Thoracic aorta (tissue), 2 donors: Measurements from ENCODE around the gene CRYZL1. TPM values are rescaled to one million over a fixed set of nuclear protein-coding genes. Genes with fewer than 3 reads are reported as not detected.

Source experiments
- ATAC-seq: fragments of 150-250 bp; one replicate; pipeline ENCODE4 v1.8.0; 2017; ENCODE audit warnings: low read depth; ENCODE audit not compliant: insufficient number of reproducible peaks, low FRiP score
- DNase-seq: peaks from one replicate; pipeline ENCODE4 v3.0.0-alpha.2; 2020; ENCODE audit warnings: low spot score
- H3K27ac ChIP-seq, 2 donors: fragments of 200-600 bp; sonication (generic); 1 replicate in 1 of 2; 2 replicates in 1 of 2; pipeline ENCODE4 v1.5.1; 2016; ENCODE audit warnings: mild to moderate bottlenecking in 2 of 2, moderate library complexity in 2 of 2
- H3K27me3 ChIP-seq: fragments of 200-600 bp; sonication (generic); replicated peaks from 2 replicates; pipeline ENCODE4 v1.6.0; 2016; ENCODE audit warnings: mild to moderate bottlenecking; ENCODE audit not compliant: insufficient read depth
- H3K36me3 ChIP-seq: fragments of 200-600 bp; sonication (generic); one replicate; pipeline ENCODE4 v1.5.1; 2016
- H3K4me1 ChIP-seq, 2 donors: fragments of 200-600 bp; sonication (generic); 1 replicate in 1 of 2; 2 replicates in 1 of 2; pipeline versions ENCODE4 v1.5.1 to v1.6.0; 2016; ENCODE audit warnings: low read depth in 2 of 2, mild to moderate bottlenecking in 1 of 2; ENCODE audit not compliant: control insufficient read depth in 1 of 2
- H3K4me3 ChIP-seq: fragments of 200-600 bp; sonication (generic); 2 replicates; pipeline ENCODE4 v1.5.1; 2016; ENCODE audit warnings: mild to moderate bottlenecking
- H3K9me3 ChIP-seq: fragments of 200-600 bp; sonication (generic); 2 replicates; pipeline ENCODE4 v1.5.1; 2016
- CTCF ChIP-seq: fragments of 200-600 bp; sonication (generic); IDR thresholded peaks from one replicate; pipeline ENCODE4 v1.5.1; 2019; ENCODE audit warnings: antibody characterized with exemption
- total RNA-seq, 2 donors: library from RNA; depleted of rRNA; stranded (reverse); fragments of >200 nt; gene quantifications; one replicate each; pipeline versions ENCODE4 v1.1.0 to v1.2.3, GENCODE V29; 2016

The CRYZL1 gene
- total RNA-seq, 2 donors from 2014 or later = 26.8 to 61.4 TPM

- DNase-seq = no peak
- H3K4me1 ChIP-seq = peaks cover 14 to 36% of the 10 kb centered on the region in 2 donors
- H3K27ac ChIP-seq = peak overlapping the region; percentile 84 to 90
- no peak for ATAC-seq
- no peak for TF ChIP-seq CTCF
- no peaks in the 10 kb centered on the region for H3K9me3 ChIP-seq
- H3K4me3 ChIP-seq = peak overlapping the region; percentile 75
- no peaks in the 10 kb centered on the region for H3K36me3 ChIP-seq
- H3K27me3 ChIP-seq = no peaks in the 10 kb centered on the region
Observed at GRCh38 chr21:33644383-33645074, 3.0 kb upstream of the CRYZL1 start.

GRCh38 chr21:33643658-33644311 lies 2.2 kb upstream of the CRYZL1 start:
- ATAC-seq (no peak), DNase-seq (no peak)
- no peaks in the 10 kb centered on the region for H3K9me3 ChIP-seq
- H3K4me1 ChIP-seq = peaks cover 14 to 36% of the 10 kb centered on the region in 2 donors
- H3K4me3 ChIP-seq = peak overlapping the region; percentile 75
- H3K27ac ChIP-seq = peak overlapping the region; percentile 84 to 90
- H3K36me3 ChIP-seq = no peaks in the 10 kb centered on the region
- TF ChIP-seq CTCF = no peak
- no peaks in the 10 kb centered on the region for H3K27me3 ChIP-seq

- peak overlapping the region; percentile 84 to 90 for H3K27ac ChIP-seq
- H3K4me1 ChIP-seq = peaks cover 14 to 36% of the 10 kb centered on the region in 2 donors
- DNase-seq (no peak), ATAC-seq (no peak)
- H3K27me3 ChIP-seq = no peaks in the 10 kb centered on the region
- TF ChIP-seq CTCF = no peak
- no peaks in the 10 kb centered on the region for H3K36me3 ChIP-seq
- H3K9me3 ChIP-seq = no peaks in the 10 kb centered on the region
- H3K4me3 ChIP-seq = peak overlapping the region; percentile 75
Observed at GRCh38 chr21:33642896-33643657, 1.5 kb upstream of the CRYZL1 start.

DNA sequence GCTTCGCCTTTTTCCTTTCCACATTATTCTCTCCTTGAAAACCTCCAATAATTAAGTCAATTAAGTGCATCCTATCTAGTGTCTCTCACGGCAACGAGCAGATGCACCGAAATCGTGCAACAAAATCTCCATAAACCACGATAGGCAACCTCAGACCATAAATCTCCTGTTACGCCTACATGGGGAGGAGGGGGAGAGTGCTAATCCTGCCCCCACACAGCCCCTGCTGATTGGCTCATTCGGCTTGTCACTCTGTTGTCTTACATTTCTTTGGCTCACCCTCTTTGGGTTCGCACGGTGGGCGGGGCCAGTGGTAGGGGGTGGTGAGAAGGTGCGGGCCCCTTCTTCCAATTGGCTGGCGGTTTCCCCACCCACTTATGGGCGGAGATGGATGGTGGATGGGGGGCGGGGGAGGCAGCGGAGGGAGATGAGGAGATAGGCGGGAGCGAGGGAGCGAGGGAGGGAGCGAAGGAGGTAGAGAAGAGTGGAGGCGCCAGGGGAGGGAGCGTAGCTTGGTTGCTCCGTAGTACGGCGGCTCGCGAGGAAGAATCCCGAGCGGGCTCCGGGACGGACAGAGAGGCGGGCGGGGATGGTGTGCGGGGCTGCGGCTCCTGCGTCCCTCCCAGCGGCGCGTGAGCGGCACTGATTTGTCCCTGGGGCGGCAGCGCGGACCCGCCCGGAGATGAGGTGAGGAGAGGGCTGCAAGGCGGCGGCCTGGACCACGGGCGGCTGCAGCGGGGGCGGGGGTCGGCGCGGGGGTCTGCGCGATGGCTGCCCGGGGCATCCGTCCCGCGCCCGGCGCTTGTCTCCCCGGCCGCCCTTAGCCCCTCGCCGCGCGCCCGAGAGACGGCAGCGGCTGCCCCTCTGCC lies 720 bp upstream of the CRYZL1 start, which contains the start of gene ITSN1:
Gene ITSN1 (plus strand): TSS at position 475 of the 869 bp plus-strand sequence. CDS start 76,328 bp downstream, outside the sequence.
- Histone ChIP-seq H3K27me3 (no peaks in the 10 kb centered on the region), H3K36me3 (no peaks in the 10 kb centered on the region), H3K27ac (peak within 1 kb of the TSS; percentile 84 to 90), H3K9me3 (no peaks in the 10 kb centered on the region), H3K4me3 (peak within 1 kb of the TSS; percentile 75), H3K4me1 (peaks cover 14 to 36% of the 10 kb centered on the region in 2 donors)
- TF ChIP-seq CTCF = no peak
- peak; percentile 96 for ATAC-seq
- DNase-seq = peak; percentile 100
